Neural progenitor cell (in vitro differentiated cells): Measurements from ENCODE around the gene NSG2. TPM values are rescaled to one million over a fixed set of nuclear protein-coding genes. Genes with fewer than 3 reads are reported as not detected.

Experiments
- DNase-seq: peaks from one replicate; pipeline ENCODE4 v3.0.0-alpha.2; 2016; ENCODE audit warnings: low spot score
- H2AFZ ChIP-seq: fragments of 200-600 bp; sonication (generic); replicated peaks from 2 replicates; pipeline ENCODE4 v1.6.1; 2016; ENCODE audit warnings: antibody characterized with exemption
- H3F3A ChIP-seq: fragments of 200-600 bp; sonication (generic); 2 replicates; pipeline ENCODE4 v1.6.1; 2016; ENCODE audit warnings: antibody characterized with exemption, low read depth
- H3K27ac ChIP-seq: fragments of 200-600 bp; sonication (generic); 2 replicates; pipeline ENCODE4 v1.5.1; 2016; ENCODE audit warnings: mild to moderate bottlenecking
- H3K27me3 ChIP-seq: fragments of 200-600 bp; sonication (generic); 2 replicates; pipeline ENCODE4 v1.6.1; 2016; ENCODE audit warnings: mild to moderate bottlenecking, moderate library complexity
- H3K36me3 ChIP-seq: fragments of 200-600 bp; sonication (generic); 2 replicates; pipeline ENCODE4 v1.5.1; 2016
- H3K4me1 ChIP-seq: fragments of 200-600 bp; sonication (generic); 2 replicates; pipeline ENCODE4 v1.6.1; 2016; ENCODE audit warnings: mixed run types
- H3K4me2 ChIP-seq: fragments of 200-600 bp; sonication (generic); 2 replicates; pipeline ENCODE4 v1.6.1; 2016
- H3K4me3 ChIP-seq: fragments of 200-600 bp; sonication (generic); 2 replicates; pipeline ENCODE4 v1.5.1; 2016
- H3K79me2 ChIP-seq: fragments of 200-600 bp; sonication (generic); 2 replicates; pipeline ENCODE4 v1.6.1; 2016; ENCODE audit warnings: low read depth
- H3K9ac ChIP-seq: fragments of 200-600 bp; sonication (generic); 2 replicates; pipeline ENCODE4 v1.6.1; 2016
- H3K9me3 ChIP-seq: fragments of 200-600 bp; sonication (generic); 2 replicates; pipeline ENCODE4 v1.5.1; 2016; ENCODE audit warnings: low read depth
- H4K20me1 ChIP-seq: fragments of 200-600 bp; sonication (generic); 2 replicates; pipeline ENCODE4 v1.6.1; 2016; ENCODE audit warnings: low read depth
- H3K27ac Mint-ChIP-seq: 3 replicates; pipeline ENCODE4 v1.8.0; 2021; ENCODE audit warnings: mixed read lengths
- H3K27me3 Mint-ChIP-seq: 2 replicates; pipeline ENCODE4 v1.8.0; 2022; ENCODE audit warnings: low read depth, mild to moderate bottlenecking, inconsistent platforms, moderate library complexity, mixed read lengths; ENCODE audit not compliant: insufficient read depth
- H3K36me3 Mint-ChIP-seq: 3 replicates; pipeline ENCODE4 v1.8.0; 2021; ENCODE audit warnings: mixed read lengths
- H3K4me1 Mint-ChIP-seq: 3 replicates; pipeline ENCODE4 v1.8.0; 2021; ENCODE audit warnings: mixed read lengths
- H3K4me3 Mint-ChIP-seq: 3 replicates; pipeline ENCODE4 v1.8.0; 2021; ENCODE audit warnings: mild to moderate bottlenecking, moderate library complexity, mixed read lengths
- H3K9me3 Mint-ChIP-seq: 3 replicates; pipeline ENCODE4 v1.8.0; 2020; ENCODE audit warnings: mixed read lengths
- CTCF ChIP-seq: fragments of 200-600 bp; sonication (generic); IDR thresholded peaks from 2 replicates; pipeline ENCODE4 v1.5.1; 2017; ENCODE audit warnings: antibody characterized with exemption, mild to moderate bottlenecking
- EZH2 ChIP-seq: fragments of 200-600 bp; sonication (generic); IDR thresholded peaks from 2 replicates; pipeline ENCODE4 v1.6.1; 2017; ENCODE audit warnings: antibody characterized with exemption, mild to moderate bottlenecking, moderate library complexity
- EZH2phosphoT487 ChIP-seq: fragments of 200-600 bp; sonication (generic); IDR thresholded peaks from 2 replicates; pipeline ENCODE4 v1.6.1; 2017; ENCODE audit warnings: antibody characterized with exemption
- total RNA-seq: library from RNA; depleted of rRNA; stranded (reverse); fragments of >200 nt; gene quantifications from 2 replicates; pipeline ENCODE4 v1.2.3, GENCODE V29; 2015; ENCODE audit warnings: low replicate concordance

NSG2 gene
- total RNA-seq, 1 donor from 2014 or later = 0.11 TPM

GRCh38 chr5:174064171-174064570 is 18.7 kb downstream of the NSG2 start:
- no peaks in the 10 kb centered on the region for H4K20me1 ChIP-seq
- H2AFZ ChIP-seq = no peak overlapping the region
- no peaks in the 10 kb centered on the region for H3F3A ChIP-seq
- peaks cover 7% of the 10 kb centered on the region for H3K27me3 Mint-ChIP-seq
- no peaks in the 10 kb centered on the region for H3K9me3 Mint-ChIP-seq
- no peak overlapping the region for H3K27ac ChIP-seq
- no peak overlapping the region for H3K4me3 Mint-ChIP-seq
- H3K9ac ChIP-seq = no peak overlapping the region
- H3K4me1 ChIP-seq = no peaks in the 10 kb centered on the region
- H3K9me3 ChIP-seq = no peaks in the 10 kb centered on the region
- no peak overlapping the region for H3K4me2 ChIP-seq
- TF ChIP-seq EZH2 (no peak), CTCF (no peak), EZH2phosphoT487 (no peak)
- peaks cover 23% of the 10 kb centered on the region for H3K4me1 Mint-ChIP-seq
- H3K36me3 ChIP-seq = no peaks in the 10 kb centered on the region
- H3K79me2 ChIP-seq = no peaks in the 10 kb centered on the region
- DNase-seq = no peak
- H3K27me3 ChIP-seq = no peaks in the 10 kb centered on the region
- H3K36me3 Mint-ChIP-seq = no peaks in the 10 kb centered on the region
- H3K4me3 ChIP-seq = no peak overlapping the region
- no peak overlapping the region for H3K27ac Mint-ChIP-seq

- peak; percentile 13 for DNase-seq
Measured at GRCh38 chr5:174065528-174066197, 20.2 kb downstream of the NSG2 start.

GRCh38 chr5:174067499-174067898 is 22.0 kb downstream of the NSG2 start:
- Mint-ChIP-seq H3K36me3 (no peaks in the 10 kb centered on the region), H3K4me1 (peaks cover 23% of the 10 kb centered on the region), H3K27me3 (peaks cover 9% of the 10 kb centered on the region), H3K27ac (peak overlapping the region; percentile 55), H3K4me3 (no peak overlapping the region), H3K9me3 (no peaks in the 10 kb centered on the region)
- H3K27me3 ChIP-seq = no peaks in the 10 kb centered on the region
- no peak overlapping the region for H3K9ac ChIP-seq
- no peaks in the 10 kb centered on the region for H3K4me1 ChIP-seq
- H3K36me3 ChIP-seq = no peaks in the 10 kb centered on the region
- H2AFZ ChIP-seq = no peak overlapping the region
- no peak for DNase-seq
- no peak for TF ChIP-seq EZH2
- no peak for TF ChIP-seq CTCF
- no peak for TF ChIP-seq EZH2phosphoT487
- no peaks in the 10 kb centered on the region for H3K79me2 ChIP-seq
- H3K4me2 ChIP-seq = no peak overlapping the region
- H4K20me1 ChIP-seq = no peaks in the 10 kb centered on the region
- H3F3A ChIP-seq = no peaks in the 10 kb centered on the region
- no peaks in the 10 kb centered on the region for H3K9me3 ChIP-seq
- H3K27ac ChIP-seq = no peak overlapping the region
- no peak overlapping the region for H3K4me3 ChIP-seq

More at GRCh38 chr5:174065528-174066197, 20.2 kb downstream of the NSG2 start:
- H3K27ac ChIP-seq = no peak overlapping the region
- H3K27ac Mint-ChIP-seq = no peak overlapping the region
- peaks cover 23% of the 10 kb centered on the region for H3K4me1 Mint-ChIP-seq
- H3K27me3 Mint-ChIP-seq = peaks cover 7% of the 10 kb centered on the region
- H3K9me3 Mint-ChIP-seq = no peaks in the 10 kb centered on the region
- no peaks in the 10 kb centered on the region for H3K27me3 ChIP-seq
- no peak overlapping the region for H3K4me3 Mint-ChIP-seq
- H3K36me3 Mint-ChIP-seq = no peaks in the 10 kb centered on the region
- H3K9ac ChIP-seq = no peak overlapping the region
- H2AFZ ChIP-seq = no peak overlapping the region
- H3K36me3 ChIP-seq = no peaks in the 10 kb centered on the region
- H3K79me2 ChIP-seq = no peaks in the 10 kb centered on the region
- H3K4me1 ChIP-seq = no peaks in the 10 kb centered on the region
- H3K9me3 ChIP-seq = no peaks in the 10 kb centered on the region
- H3F3A ChIP-seq = no peaks in the 10 kb centered on the region
- H3K4me3 ChIP-seq = no peak overlapping the region
- TF ChIP-seq EZH2phosphoT487 (no peak), CTCF (no peak), EZH2 (no peak)
- no peaks in the 10 kb centered on the region for H4K20me1 ChIP-seq
- no peak overlapping the region for H3K4me2 ChIP-seq
